ENCODE data around the gene PLA2G4D. TPM values are rescaled to one million over a fixed set of nuclear protein-coding genes. Genes with fewer than 3 reads are reported as not detected.

The PLA2G4D gene
- total RNA-seq, 1 donor from 2014 or later: not detected

DNA sequence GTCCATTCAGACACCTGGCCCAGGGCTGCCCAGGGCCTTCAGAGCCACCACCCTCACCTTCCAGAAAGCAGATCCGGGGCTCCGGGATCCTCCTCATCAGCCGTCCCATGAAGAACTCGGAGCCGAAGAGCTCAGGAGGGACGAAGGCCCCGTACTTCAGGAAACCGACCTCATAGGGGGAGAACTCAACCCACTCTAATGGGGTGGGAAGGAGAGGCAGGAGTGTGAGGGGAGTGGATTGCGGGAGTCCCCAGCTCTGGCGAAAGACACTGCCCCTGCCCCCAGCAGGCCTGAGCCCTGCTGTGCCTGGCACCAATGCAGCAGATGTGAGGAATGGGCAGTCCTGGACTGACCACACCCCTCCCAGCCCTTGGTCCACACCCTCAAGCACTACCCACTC lies 22.6 kb downstream of the PLA2G4D start:
- Mint-ChIP-seq H3K36me3 (peaks cover under 1% of the 10 kb centered on the region), H3K4me3 (no peak overlapping the region), H3K9me3 (peaks cover under 1% of the 10 kb centered on the region), H3K4me1 (ENCODE audit: unreplicated experiment) (peaks cover 5% of the 10 kb centered on the region), H3K27me3 (peaks cover 10% of the 10 kb centered on the region), H3K27ac (no peak overlapping the region)
- TF ChIP-seq, protein P1, sequence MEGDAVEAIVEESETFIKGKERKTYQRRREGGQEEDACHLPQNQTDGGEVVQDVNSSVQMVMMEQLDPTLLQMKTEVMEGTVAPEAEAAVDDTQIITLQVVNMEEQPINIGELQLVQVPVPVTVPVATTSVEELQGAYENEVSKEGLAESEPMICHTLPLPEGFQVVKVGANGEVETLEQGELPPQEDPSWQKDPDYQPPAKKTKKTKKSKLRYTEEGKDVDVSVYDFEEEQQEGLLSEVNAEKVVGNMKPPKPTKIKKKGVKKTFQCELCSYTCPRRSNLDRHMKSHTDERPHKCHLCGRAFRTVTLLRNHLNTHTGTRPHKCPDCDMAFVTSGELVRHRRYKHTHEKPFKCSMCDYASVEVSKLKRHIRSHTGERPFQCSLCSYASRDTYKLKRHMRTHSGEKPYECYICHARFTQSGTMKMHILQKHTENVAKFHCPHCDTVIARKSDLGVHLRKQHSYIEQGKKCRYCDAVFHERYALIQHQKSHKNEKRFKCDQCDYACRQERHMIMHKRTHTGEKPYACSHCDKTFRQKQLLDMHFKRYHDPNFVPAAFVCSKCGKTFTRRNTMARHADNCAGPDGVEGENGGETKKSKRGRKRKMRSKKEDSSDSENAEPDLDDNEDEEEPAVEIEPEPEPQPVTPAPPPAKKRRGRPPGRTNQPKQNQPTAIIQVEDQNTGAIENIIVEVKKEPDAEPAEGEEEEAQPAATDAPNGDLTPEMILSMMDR (conservative IDR thresholded peaks at IDR 0.05): no peak
- DNase-seq (ENCODE audit: extremely low spot score, unreplicated experiment): peak; percentile 59

DNA sequence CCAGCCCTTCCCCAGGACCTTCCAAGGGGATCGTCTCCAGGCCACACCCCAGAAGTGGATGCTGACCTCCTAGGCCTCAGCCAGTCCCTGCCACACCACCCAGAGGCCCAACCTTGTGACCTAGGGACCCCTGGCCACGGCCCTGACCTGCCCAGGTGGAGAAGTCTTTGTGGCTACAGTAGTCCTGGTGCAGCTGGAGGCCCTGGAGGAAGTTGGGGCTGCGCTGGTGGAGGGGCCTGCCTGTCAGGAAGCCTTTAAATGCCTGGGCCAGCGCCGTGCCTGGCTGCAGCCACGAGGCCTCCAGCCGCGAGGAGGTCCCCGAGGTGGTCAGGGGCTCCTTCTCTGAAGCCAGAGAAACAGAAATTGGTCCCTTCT lies 23.4 kb downstream of the PLA2G4D start:
- DNase-seq (ENCODE audit: extremely low spot score, unreplicated experiment): peak; percentile 54
- Mint-ChIP-seq H3K9me3 (peaks cover 4% of the 10 kb centered on the region), H3K27ac (no peak overlapping the region), H3K36me3 (peaks cover 5% of the 10 kb centered on the region), H3K27me3 (peaks cover 15% of the 10 kb centered on the region), H3K4me1 (ENCODE audit: unreplicated experiment) (peaks cover 11% of the 10 kb centered on the region), H3K4me3 (no peak overlapping the region)
- TF ChIP-seq, protein P1 (conservative IDR thresholded peaks at IDR 0.05): no peak

DNA sequence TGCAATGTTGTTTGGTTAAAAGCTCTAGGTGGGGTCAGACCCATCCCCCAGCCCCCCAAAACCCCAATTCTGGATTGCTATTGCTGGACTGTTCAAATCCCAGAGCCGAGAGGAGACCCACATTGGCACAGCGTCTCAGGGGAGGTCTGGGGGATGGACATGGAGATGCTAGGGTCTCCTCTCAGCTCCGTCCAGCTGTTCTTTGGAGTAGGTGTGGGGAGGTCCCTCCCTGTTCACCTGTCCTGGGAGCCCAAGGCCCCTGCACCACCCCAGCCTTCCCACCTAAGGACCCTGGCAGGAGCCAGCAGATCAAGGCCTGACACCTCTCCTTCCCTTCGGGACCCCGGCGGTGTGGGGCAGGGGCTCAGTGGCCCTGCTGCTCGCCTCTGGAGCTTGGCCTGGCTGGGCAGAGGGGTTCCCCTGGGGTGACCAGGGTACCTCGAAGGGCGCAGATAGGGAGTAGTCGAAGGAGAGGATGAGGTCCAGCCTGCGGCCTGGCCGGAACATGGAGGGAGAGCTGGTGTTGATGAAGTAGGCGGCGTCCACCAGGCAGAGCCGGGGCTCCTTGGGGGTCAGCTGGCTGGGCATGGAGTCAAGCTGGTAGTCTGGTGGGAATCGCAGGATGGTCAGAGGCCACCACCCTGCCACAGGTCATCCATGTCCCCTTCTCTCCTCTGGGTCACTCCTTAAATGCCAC lies 23.9 kb downstream of the PLA2G4D start:
- Mint-ChIP-seq H3K4me3 (no peak overlapping the region), H3K27me3 (peaks cover 15% of the 10 kb centered on the region), H3K4me1 (ENCODE audit: unreplicated experiment) (peaks cover 11% of the 10 kb centered on the region), H3K27ac (no peak overlapping the region), H3K9me3 (peaks cover 4% of the 10 kb centered on the region), H3K36me3 (peaks cover 5% of the 10 kb centered on the region)
- TF ChIP-seq, protein P1 (conservative IDR thresholded peaks at IDR 0.05): no peak
- peak; percentile 64 for DNase-seq (ENCODE audit: extremely low spot score, unreplicated experiment)

DNA sequence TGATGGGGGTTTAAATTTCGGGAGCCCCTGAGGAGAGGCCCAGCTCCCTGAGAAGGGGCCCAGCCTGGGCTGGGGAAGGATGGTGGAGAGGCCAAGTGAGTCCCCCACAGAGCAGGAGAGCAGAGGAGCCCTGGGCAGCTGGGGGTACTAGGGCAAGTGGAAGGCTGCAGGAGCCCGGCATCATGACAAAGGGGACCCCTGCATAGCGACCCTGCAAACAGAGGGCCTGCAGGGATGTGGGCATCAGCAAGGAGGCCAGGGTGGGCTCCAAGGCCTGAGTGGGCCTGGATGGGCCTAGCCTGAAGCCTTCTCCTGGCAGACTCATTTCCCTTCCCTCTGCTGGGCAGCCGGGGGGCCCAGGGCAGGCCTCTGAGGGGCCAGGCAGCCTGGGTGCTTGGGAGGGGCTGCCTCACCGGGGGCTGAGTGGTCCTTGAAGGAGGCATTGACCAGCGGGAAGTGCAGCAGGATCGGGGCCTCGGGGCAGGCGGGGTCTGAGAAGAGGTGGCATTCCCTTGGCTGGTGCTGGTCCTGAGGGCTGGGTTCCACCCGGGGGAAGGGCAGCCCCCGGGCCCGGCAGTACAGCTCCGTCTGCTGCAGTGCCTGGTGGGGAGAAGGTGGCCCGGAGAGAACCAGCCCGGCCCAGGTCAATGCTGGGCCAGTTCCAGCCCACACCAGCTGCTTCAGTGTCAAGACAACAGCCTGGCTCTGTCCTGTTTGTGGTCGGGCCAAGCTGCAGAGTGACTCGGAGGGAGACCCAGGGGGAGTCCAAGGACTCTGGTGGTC lies 24.7 kb downstream of the PLA2G4D start:
- H3K36me3 Mint-ChIP-seq: peaks cover 5% of the 10 kb centered on the region
- H3K4me1 Mint-ChIP-seq (ENCODE audit: unreplicated experiment): peaks cover 11% of the 10 kb centered on the region
- no peak overlapping the region for H3K4me3 Mint-ChIP-seq
- peak overlapping the region; percentile 8 for H3K27ac Mint-ChIP-seq
- H3K9me3 Mint-ChIP-seq: peaks cover 4% of the 10 kb centered on the region
- TF ChIP-seq, protein P1 (conservative IDR thresholded peaks at IDR 0.05): no peak
- peaks cover 15% of the 10 kb centered on the region for H3K27me3 Mint-ChIP-seq
- peak; percentile 66 for DNase-seq (ENCODE audit: extremely low spot score, unreplicated experiment)

DNA sequence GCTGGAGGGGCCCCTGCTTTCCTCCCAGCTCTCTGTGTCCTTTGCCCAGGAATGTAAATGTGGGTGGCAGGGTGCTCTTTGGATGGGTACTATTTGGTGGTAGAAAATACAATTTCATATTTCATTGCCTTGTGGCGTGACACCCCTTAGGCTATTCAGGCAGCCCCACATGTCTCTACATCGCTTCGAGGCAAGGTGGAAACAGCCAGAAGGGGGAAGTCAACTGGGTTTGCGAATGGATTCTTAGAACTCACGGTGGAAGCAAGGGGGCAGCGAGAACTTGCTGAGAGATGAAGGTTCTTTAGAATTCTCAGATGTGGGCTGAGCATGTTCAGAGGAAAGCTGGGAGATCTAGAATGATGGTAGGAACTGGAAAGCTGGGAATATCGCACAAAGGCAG lies 25.3 kb downstream of the PLA2G4D start:
- peaks cover 11% of the 10 kb centered on the region for H3K4me1 Mint-ChIP-seq (ENCODE audit: unreplicated experiment)
- no peak for DNase-seq (ENCODE audit: extremely low spot score, unreplicated experiment)
- H3K27me3 Mint-ChIP-seq: peaks cover 12% of the 10 kb centered on the region
- no peak overlapping the region for H3K4me3 Mint-ChIP-seq
- TF ChIP-seq, protein P1 (conservative IDR thresholded peaks at IDR 0.05): no peak
- peaks cover 5% of the 10 kb centered on the region for H3K36me3 Mint-ChIP-seq
- H3K9me3 Mint-ChIP-seq: peaks cover 4% of the 10 kb centered on the region
- peak overlapping the region; percentile 8 for H3K27ac Mint-ChIP-seq

Measured in type B pancreatic cell (in vitro differentiated cells).